Osteocyte (in vitro differentiated cells): ENCODE measurements around the gene TMEM237. TPM values are rescaled to one million over a fixed set of nuclear protein-coding genes. Genes with fewer than 3 reads are reported as not detected.

Experiments
- DNase-seq: peaks from one replicate; pipeline ENCODE4 v3.0.0; 2021; ENCODE audit warnings: mixed read lengths; ENCODE audit not compliant: unreplicated experiment; ENCODE audit errors: extremely low spot score
- H3K27ac Mint-ChIP-seq: one replicate; pipeline ENCODE4 v1.8.0; 2021; ENCODE audit warnings: mild to moderate bottlenecking, mixed read lengths; ENCODE audit not compliant: unreplicated experiment
- H3K27me3 Mint-ChIP-seq: one replicate; pipeline ENCODE4 v1.8.0; 2021; ENCODE audit warnings: mixed read lengths; ENCODE audit not compliant: unreplicated experiment
- H3K36me3 Mint-ChIP-seq: one replicate; pipeline ENCODE4 v1.8.0; 2021; ENCODE audit warnings: mixed read lengths; ENCODE audit not compliant: unreplicated experiment
- H3K4me1 Mint-ChIP-seq: one replicate; pipeline ENCODE4 v1.8.0; 2021; ENCODE audit warnings: mixed read lengths; ENCODE audit not compliant: unreplicated experiment
- H3K4me3 Mint-ChIP-seq: one replicate; pipeline ENCODE4 v1.8.0; 2021; ENCODE audit warnings: mild to moderate bottlenecking, moderate library complexity, mixed read lengths; ENCODE audit not compliant: unreplicated experiment
- H3K9me3 Mint-ChIP-seq: one replicate; pipeline ENCODE4 v1.8.0; 2021; ENCODE audit warnings: mixed read lengths; ENCODE audit not compliant: unreplicated experiment
- CTCF ChIP-seq: fragments of 200-600 bp; sonication (generic); IDR thresholded peaks from 2 replicates; pipeline ENCODE4 v1.5.0; 2021; ENCODE audit warnings: antibody characterized with exemption, mild to moderate bottlenecking, moderate library complexity
- total RNA-seq: library from RNA; stranded (reverse); gene quantifications from 2 replicates; pipeline ENCODE4 v1.2.1, GENCODE V29; 2021

The TMEM237 gene
- total RNA-seq, 1 donor from 2014 or later = 38.6 TPM

- no peak for TF ChIP-seq CTCF
- H3K27me3 Mint-ChIP-seq = peaks cover 15% of the 10 kb centered on the region
- peaks cover 20% of the 10 kb centered on the region for H3K4me1 Mint-ChIP-seq
- no peak for DNase-seq
- no peaks in the 10 kb centered on the region for H3K9me3 Mint-ChIP-seq
- peak overlapping the region; percentile 50 for H3K27ac Mint-ChIP-seq
- H3K36me3 Mint-ChIP-seq = no peaks in the 10 kb centered on the region
- no peak overlapping the region for H3K4me3 Mint-ChIP-seq
Observed at GRCh38 chr2:201580486-201580885, 62.8 kb downstream of the TMEM237 start.

- Mint-ChIP-seq H3K4me1 (peaks cover 20% of the 10 kb centered on the region), H3K9me3 (no peaks in the 10 kb centered on the region), H3K36me3 (no peaks in the 10 kb centered on the region)
Observed at GRCh38 chr2:201579536-201579935, 63.8 kb downstream of the TMEM237 start.

GRCh38 chr2:201575971-201576370, 67.3 kb downstream of the TMEM237 start:
- no peak overlapping the region for H3K27ac Mint-ChIP-seq
- H3K4me3 Mint-ChIP-seq = no peak overlapping the region
- DNase-seq = no peak
- peaks cover 3% of the 10 kb centered on the region for H3K27me3 Mint-ChIP-seq
- H3K36me3 Mint-ChIP-seq = no peaks in the 10 kb centered on the region
- H3K4me1 Mint-ChIP-seq = peaks cover 26% of the 10 kb centered on the region
- no peaks in the 10 kb centered on the region for H3K9me3 Mint-ChIP-seq
- no peak for TF ChIP-seq CTCF

More at GRCh38 chr2:201579536-201579935, 63.8 kb downstream of the TMEM237 start:
- no peak for TF ChIP-seq CTCF
- no peak overlapping the region for H3K27ac Mint-ChIP-seq
- no peak overlapping the region for H3K4me3 Mint-ChIP-seq
- DNase-seq = no peak
- H3K27me3 Mint-ChIP-seq = peaks cover 9% of the 10 kb centered on the region

- no peak for DNase-seq
- H3K9me3 Mint-ChIP-seq = no peaks in the 10 kb centered on the region
- peaks cover 3% of the 10 kb centered on the region for H3K27me3 Mint-ChIP-seq
- no peak overlapping the region for H3K4me3 Mint-ChIP-seq
- no peak for TF ChIP-seq CTCF
- H3K4me1 Mint-ChIP-seq = peaks cover 13% of the 10 kb centered on the region
- no peak overlapping the region for H3K27ac Mint-ChIP-seq
- no peaks in the 10 kb centered on the region for H3K36me3 Mint-ChIP-seq
Observed at GRCh38 chr2:201574766-201575165, 68.5 kb downstream of the TMEM237 start.

- no peak for TF ChIP-seq CTCF
- no peak overlapping the region for H3K4me3 Mint-ChIP-seq
- peaks cover 7% of the 10 kb centered on the region for H3K4me1 Mint-ChIP-seq
- peaks cover 3% of the 10 kb centered on the region for H3K27me3 Mint-ChIP-seq
- no peak for DNase-seq
- no peaks in the 10 kb centered on the region for H3K36me3 Mint-ChIP-seq
- H3K27ac Mint-ChIP-seq = no peak overlapping the region
- H3K9me3 Mint-ChIP-seq = no peaks in the 10 kb centered on the region
Observed at GRCh38 chr2:201572846-201573508, 70.3 kb downstream of the TMEM237 start.

Other genes with a start within 250 kb of the TMEM237 start
- 36.2 and 38.7 TPM in 2 replicates for gene TRAK2, start 192.0 kb downstream of the TMEM237 start, total RNA-seq
- 18.5 and 23.7 TPM in 2 replicates for gene STRADB, start 191.8 kb downstream of the TMEM237 start, total RNA-seq
- 0.52 and 0.83 TPM in 2 replicates for gene MPP4, start 55.1 kb upstream of the TMEM237 start, total RNA-seq
- 35.5 and 39.1 TPM in 2 replicates for gene ALS2, start 137.4 kb upstream of the TMEM237 start, total RNA-seq
- 0.47 and 0.70 TPM in 2 replicates for gene CDK15, start 163.0 kb upstream of the TMEM237 start, total RNA-seq